Progenitor cell of endocrine pancreas (in vitro differentiated cells): ENCODE measurements around the gene PFDN1. TPM values are rescaled to one million over a fixed set of nuclear protein-coding genes. Genes with fewer than 3 reads are reported as not detected.
"Not testable (repeated sequence)": the region's sequence is repeated elsewhere in the genome, so short reads cannot be mapped to it uniquely, and the experiment has no call there.

Experiments
- DNase-seq: peaks from one replicate; pipeline ENCODE4 v3.0.0; 2021; ENCODE audit warnings: low spot score; ENCODE audit not compliant: unreplicated experiment
- H3K27ac Mint-ChIP-seq: 2 replicates; pipeline ENCODE4 v1.8.0; 2021; ENCODE audit warnings: mild to moderate bottlenecking, moderate library complexity, mixed read lengths
- H3K27me3 Mint-ChIP-seq: 2 replicates; pipeline ENCODE4 v1.8.0; 2021; ENCODE audit warnings: mixed read lengths
- H3K36me3 Mint-ChIP-seq: 2 replicates; pipeline ENCODE4 v1.8.0; 2022; ENCODE audit warnings: mixed read lengths; ENCODE audit not compliant: insufficient read depth
- H3K4me1 Mint-ChIP-seq: 2 replicates; pipeline ENCODE4 v1.8.0; 2021; ENCODE audit warnings: low read depth, mixed read lengths
- H3K4me3 Mint-ChIP-seq: 2 replicates; pipeline ENCODE4 v1.8.0; 2021; ENCODE audit warnings: low read depth, mild to moderate bottlenecking, moderate library complexity, mixed read lengths
- H3K9me3 Mint-ChIP-seq: 2 replicates; pipeline ENCODE4 v1.8.0; 2021; ENCODE audit warnings: low read depth, mixed read lengths
- CTCF ChIP-seq: fragments of 200-600 bp; sonication (generic); IDR thresholded peaks from one replicate; pipeline ENCODE4 v1.5.0; 2021; ENCODE audit warnings: antibody characterized with exemption, mild to moderate bottlenecking; ENCODE audit not compliant: unreplicated experiment
- total RNA-seq: library from RNA; stranded (reverse); gene quantifications from 2 replicates; pipeline ENCODE4 v1.2.1, GENCODE V29; 2021

Gene PFDN1
- total RNA-seq, 1 donor from 2014 or later = 65.1 TPM

- Mint-ChIP-seq H3K9me3 (peaks cover 3% of the 10 kb centered on the region), H3K27me3 (no peaks in the 10 kb centered on the region)
Measured at GRCh38 chr5:140207250-140207964, 95.5 kb downstream of the PFDN1 start.

GRCh38 chr5:140205952-140206351, 96.9 kb downstream of the PFDN1 start:
- no peak overlapping the region for H3K4me3 Mint-ChIP-seq
- H3K27ac Mint-ChIP-seq = no peak overlapping the region
- peaks cover 2% of the 10 kb centered on the region for H3K4me1 Mint-ChIP-seq
- H3K27me3 Mint-ChIP-seq = no peaks in the 10 kb centered on the region
- H3K36me3 Mint-ChIP-seq = peaks cover 2% of the 10 kb centered on the region
- H3K9me3 Mint-ChIP-seq = peaks cover 3% of the 10 kb centered on the region
- no peak for TF ChIP-seq CTCF
- DNase-seq = no peak

More at GRCh38 chr5:140207250-140207964, 95.5 kb downstream of the PFDN1 start:
- no peak for TF ChIP-seq CTCF
- Mint-ChIP-seq H3K4me3 (no peak overlapping the region), H3K4me1 (peaks cover 2% of the 10 kb centered on the region), H3K36me3 (peaks cover 2% of the 10 kb centered on the region), H3K27ac (no peak overlapping the region)
- DNase-seq = no peak

- Mint-ChIP-seq H3K4me1 (peaks cover 2% of the 10 kb centered on the region), H3K27me3 (no peaks in the 10 kb centered on the region), H3K27ac (no peak overlapping the region), H3K9me3 (peaks cover 3% of the 10 kb centered on the region), H3K36me3 (peaks cover 2% of the 10 kb centered on the region), H3K4me3 (no peak overlapping the region)
- TF ChIP-seq CTCF = no peak
- no peak for DNase-seq
Measured at GRCh38 chr5:140205216-140205615, 97.7 kb downstream of the PFDN1 start.

GRCh38 chr5:140202610-140203009, 100.3 kb downstream of the PFDN1 start:
- DNase-seq = no peak
- Mint-ChIP-seq H3K27ac (no peak overlapping the region), H3K4me3 (no peak overlapping the region), H3K9me3 (no peaks in the 10 kb centered on the region), H3K4me1 (peaks cover 2% of the 10 kb centered on the region), H3K36me3 (peaks cover 2% of the 10 kb centered on the region), H3K27me3 (no peaks in the 10 kb centered on the region)
- TF ChIP-seq CTCF = no peak

- peaks cover 2% of the 10 kb centered on the region for H3K4me1 Mint-ChIP-seq
- H3K27me3 Mint-ChIP-seq = no peaks in the 10 kb centered on the region
- TF ChIP-seq CTCF = no peak
- no peaks in the 10 kb centered on the region for H3K9me3 Mint-ChIP-seq
- DNase-seq = no peak
- H3K4me3 Mint-ChIP-seq = no peak overlapping the region
- H3K36me3 Mint-ChIP-seq = peaks cover 2% of the 10 kb centered on the region
- H3K27ac Mint-ChIP-seq = no peak overlapping the region
Measured at GRCh38 chr5:140202078-140202477, 100.8 kb downstream of the PFDN1 start.

GRCh38 chr5:140198915-140199314, 104.0 kb downstream of the PFDN1 start:
- not testable (repeated sequence) for H3K9me3 Mint-ChIP-seq, H3K27ac Mint-ChIP-seq, H3K27me3 Mint-ChIP-seq, H3K36me3 Mint-ChIP-seq, H3K4me1 Mint-ChIP-seq, DNase-seq, H3K4me3 Mint-ChIP-seq
